GM19043 (cell line): ENCODE data around the gene NOS1AP.

Source experiments
- ATAC-seq: cut with Tn5 transposase; IDR thresholded peaks from one replicate; pipeline ENCODE4 v1.9.1; 2021; ENCODE audit warnings: low read depth; ENCODE audit not compliant: unreplicated experiment

NOS1AP gene

DNA sequence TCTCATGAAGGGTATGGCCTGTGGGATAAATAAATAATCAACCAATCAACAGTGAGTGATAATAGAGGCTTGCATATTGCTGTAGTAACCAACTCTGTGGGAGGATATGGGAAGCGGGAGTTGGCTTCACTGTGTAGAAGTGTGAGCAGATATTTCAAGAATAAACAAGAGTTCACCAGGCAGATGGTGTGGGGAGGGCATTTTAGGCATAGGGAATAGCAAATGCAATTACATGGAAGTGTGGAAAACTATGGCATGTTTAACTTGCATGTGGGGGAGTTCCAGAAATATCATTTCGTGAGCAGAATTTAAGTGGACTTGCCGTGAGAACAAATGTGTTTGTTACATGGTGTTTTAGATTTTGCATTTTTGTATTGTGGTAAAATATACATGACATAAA is 211.9 kb downstream of the NOS1AP start:
- no peak for ATAC-seq

DNA sequence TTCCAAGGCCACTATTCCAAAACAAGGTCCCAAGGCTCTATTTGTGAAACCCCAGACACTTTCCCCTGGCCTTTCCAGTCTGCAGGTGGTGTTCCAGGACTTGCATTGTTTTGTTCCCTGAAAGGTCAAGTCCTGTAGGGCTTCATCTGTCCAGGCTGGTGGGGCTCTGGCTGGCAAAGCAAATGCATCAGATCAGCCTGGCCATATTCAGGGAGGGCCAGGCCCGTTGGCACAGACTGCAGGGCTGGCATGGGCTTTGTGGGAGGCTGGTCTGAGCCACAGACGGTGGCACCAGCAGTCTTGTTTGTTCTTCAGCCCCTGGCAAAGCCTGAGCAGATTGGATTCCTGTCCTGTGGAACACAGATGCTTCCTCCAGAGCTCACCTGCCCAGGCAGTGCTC is 214.2 kb downstream of the NOS1AP start:
- ATAC-seq = no peak

DNA sequence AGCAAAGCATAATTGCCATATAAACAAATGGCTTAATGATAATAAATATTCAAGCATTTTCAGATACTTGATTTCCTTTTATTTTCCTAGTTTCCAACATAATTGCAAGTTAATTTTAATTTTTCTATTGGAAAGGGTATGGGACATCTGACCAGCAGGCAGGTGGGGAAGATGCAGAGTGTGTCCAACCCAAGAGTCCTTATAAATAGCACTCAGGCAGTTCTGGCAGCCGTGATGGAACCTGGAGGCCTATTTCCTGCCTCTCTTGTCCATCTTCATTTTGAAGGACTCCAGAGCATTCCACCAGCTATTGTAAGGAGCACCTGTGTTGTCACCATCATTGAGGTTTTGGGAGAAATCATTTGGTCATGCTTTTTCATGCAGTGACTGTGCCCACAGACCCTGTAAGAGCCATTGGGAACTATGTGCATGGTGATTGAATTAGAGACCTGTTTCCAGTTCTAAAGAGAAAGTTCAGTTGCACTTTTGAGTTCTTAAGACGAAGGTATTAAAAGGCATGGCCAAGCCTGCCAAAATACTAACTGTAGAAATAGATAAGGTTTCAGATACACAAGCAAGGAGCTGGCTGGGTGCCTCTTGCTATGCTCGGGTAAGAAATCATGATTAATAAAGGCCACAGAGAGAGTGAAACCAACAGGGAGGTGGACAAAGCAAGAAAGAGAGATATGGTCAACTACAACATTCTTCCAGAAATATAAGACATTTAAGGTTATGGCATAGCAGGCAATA is 214.9 kb downstream of the NOS1AP start:
- ATAC-seq = no peak

DNA sequence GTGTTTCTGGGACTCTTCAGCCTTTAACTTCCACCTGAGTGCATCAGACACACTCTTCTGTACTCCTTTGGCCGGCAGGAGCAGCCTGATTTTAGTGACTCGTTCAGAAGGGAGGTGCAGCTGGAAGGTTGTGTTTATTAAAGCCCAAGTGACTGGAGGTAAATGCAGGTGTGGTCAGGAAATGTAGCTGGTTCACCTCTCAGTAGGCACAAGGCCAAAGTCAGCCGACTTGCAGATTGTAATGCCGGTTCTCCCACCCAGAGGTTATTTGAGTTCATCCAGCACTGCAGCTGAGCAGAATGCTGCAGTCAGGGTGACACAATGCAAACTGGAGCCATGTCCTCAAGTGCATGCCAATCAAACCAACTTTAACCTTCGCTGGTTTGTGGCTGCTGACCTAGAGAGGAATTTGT is 215.7 kb downstream of the NOS1AP start:
- ATAC-seq = no peak

DNA sequence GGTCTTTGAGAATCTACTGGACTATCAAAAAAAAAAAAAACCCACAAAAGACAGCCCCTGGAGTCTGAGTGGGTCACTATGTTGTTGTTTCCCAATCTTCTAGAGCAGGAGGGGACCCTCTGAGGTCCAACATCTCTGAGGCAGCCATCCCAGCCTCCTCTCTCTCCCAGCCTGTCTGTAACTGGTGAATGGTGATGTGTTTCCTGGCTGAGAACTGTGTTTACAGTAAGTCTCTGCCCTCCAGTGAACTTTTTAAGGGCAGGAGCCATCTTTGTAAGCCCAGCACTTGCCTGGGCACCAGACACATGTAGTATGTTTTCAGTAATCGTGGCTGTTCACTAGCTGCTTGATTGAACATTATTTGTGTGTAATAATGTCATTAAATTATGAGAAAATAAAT is 221.5 kb downstream of the NOS1AP start:
- ATAC-seq = no peak

DNA sequence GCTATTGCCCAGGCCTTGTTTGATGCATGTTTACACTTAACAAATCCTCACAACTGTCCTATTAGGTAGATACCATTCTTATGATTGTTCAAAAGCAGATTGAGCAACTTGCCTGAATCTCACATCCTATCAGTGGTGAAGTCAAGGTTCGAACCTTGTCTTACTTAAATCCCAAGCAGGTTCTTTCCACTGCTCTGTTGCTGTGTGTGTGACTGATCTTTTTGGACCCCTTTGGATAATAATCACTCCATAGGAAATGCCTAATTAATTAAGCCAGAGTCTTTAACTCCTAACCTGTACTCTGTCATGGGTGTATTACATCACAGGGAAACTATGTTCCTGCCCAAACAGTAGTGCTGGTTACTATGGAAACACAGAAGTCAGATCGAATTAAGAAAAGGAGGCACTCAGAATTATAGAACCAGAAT is 222.9 kb downstream of the NOS1AP start:
- ATAC-seq = no peak

DNA sequence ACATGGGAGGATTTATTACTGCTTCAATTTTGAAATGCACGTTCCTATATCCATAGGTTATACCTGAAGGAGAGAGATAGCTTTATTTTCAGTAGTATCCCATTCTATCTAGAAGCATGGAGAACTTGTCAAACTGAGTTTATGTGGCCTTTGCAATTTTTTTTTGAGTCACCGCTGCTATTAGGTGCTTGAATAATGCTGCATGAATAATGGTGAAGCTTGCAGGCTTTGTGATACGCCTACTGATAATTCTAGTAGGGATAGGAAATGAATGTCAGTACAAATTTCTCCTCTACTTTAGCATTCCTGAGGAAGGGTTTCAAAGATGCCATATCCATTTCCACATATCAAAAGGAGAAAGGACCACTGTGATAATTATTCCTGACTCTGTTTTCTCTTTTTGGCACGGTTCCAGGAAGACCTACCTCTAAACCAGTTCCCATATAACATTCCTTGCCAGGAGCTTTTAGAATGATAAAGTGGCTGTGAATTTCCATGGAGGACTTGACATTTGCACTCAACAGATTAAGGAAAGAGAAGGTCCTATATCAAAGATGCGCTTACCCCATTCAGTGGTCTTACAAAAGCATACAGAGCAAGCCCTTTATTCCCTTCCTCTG is 223.7 kb downstream of the NOS1AP start:
- no peak for ATAC-seq

DNA sequence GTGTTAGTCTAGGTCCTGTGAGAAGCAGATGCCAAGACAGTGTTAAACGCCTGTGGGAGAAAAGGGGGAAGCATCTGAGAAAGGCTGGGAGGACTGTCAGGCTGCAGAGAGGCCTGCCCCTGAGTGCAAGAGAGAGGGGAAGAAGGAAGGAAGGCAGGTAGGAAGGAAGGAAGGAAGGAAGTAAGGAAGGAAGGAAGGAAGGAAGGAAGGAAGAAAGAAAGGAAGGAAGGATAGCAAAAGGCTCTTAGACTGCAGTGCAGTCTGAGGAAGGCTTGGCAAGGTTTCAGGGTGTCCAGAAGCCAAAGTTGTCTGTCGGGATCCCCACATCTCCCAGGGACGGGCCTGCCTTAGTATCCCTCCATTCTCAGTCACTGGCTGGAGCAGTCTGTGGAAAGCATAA is 224.5 kb downstream of the NOS1AP start:
- no peak for ATAC-seq

DNA sequence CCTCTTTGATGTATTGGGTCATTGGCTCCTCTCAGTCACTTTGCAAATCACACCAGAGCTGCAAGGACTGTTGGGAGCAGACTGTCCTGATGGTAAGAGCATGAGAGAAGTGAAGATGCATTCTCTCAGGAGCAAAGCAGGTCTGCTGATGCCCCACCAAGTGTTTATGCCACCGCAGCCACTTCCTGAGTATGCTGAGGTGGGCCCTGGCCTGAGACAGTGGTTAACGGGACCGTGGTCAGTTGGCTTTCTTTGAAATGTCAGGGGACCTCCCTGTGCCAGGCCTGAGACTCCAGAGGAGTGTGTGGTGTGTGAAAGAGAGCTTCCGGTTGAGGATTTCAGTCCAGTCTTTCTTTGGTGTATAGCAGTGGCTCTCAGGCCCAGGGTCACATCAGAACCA is 227.7 kb downstream of the NOS1AP start:
- ATAC-seq = no peak

DNA sequence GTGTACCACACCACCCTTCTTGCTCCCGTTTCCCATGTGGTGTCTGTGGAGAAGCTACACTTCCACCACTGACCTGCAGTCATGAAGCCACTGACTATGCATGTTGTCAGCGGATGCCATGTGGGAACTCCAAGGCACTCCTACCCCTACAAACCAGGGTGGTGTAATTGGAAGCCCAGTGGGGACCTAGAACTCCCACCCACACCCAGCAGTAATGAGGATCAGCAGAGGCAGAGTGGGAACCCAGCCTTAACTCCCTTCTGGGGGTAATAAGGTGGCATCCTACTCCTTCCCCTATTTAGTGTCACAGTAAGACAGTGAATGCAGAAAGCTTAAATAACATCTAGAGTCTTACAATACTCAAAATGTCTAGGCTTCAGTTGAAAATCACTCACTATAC is 228.8 kb downstream of the NOS1AP start:
- ATAC-seq = no peak

DNA sequence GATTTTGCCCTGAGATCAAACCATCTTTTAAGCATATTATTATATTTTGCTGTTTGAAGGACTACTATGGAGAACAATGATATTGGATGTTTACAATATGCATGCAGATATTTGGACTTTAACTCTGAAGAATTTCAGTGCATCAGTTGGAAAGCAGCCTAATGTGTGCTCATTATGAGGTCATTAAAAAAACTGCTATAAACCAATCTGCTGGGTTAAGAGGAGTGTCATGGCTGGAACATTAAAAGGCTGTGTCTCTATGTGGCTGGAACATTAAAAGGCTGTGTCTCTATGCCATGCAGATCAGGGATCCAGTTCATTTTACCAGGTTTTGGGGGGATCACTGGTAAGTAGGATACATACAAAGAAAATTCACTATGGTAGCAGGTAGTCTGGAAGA is 229.5 kb downstream of the NOS1AP start:
- ATAC-seq = no peak

DNA sequence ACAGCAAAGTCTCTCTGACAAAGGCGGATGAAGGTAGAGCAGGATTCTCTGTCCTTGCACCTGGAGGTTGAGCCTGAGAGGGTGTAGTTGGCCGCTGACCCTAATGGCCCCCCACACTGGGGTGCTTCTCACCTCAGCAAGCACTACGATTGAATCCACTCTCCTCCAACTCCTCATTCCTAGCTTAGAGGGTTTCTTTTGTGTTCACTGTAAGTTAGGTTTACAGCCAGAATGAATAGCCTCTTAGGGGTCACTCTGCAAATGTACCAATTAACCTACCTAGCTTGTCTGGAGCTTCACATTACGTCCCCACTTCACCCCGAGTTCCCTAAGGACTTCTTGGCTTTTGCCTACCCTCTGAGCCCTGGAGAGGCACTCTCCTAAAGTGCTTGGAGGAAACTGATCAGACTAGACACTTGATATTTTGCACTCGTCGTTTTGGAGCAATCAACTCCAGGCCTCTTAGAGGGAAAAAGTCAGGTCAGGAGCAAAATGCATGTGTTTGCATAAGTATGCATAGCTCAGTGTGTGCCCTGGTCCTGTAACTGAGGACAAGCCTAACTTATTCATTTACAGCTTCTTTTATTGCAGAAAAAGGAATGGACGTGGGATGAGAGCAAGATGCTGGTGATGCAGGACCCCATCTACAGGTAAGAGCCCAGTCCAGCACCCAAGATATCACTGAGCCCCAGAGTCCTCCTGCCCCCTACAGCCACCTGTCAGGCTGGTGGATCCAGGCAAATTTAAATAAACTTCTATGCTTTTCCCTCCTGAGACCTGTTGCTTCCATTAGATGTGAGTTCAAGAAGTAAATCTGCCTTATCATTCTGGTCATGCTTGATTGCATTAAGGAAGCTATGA is 230.8 kb downstream of the NOS1AP start:
- no peak for ATAC-seq

DNA sequence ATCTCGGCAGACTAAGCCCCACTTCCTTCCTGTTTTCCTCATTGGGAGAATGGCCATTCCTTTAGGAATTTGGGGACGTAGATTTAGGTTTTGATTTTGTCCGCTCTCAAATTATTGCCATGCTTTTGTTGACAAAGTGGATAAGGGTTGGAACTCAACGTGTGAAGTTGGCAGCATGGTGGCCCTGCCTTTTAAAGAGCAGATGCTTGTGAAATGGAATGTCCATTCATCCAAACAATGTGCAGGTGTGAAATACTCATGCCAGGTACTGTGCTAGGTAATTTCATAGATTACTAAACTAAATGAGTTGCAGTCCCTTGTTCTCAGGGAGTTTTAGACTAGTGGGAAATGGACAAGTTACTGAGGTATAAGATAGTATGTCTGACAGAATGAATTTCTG is 232.2 kb downstream of the NOS1AP start:
- ATAC-seq = no peak

DNA sequence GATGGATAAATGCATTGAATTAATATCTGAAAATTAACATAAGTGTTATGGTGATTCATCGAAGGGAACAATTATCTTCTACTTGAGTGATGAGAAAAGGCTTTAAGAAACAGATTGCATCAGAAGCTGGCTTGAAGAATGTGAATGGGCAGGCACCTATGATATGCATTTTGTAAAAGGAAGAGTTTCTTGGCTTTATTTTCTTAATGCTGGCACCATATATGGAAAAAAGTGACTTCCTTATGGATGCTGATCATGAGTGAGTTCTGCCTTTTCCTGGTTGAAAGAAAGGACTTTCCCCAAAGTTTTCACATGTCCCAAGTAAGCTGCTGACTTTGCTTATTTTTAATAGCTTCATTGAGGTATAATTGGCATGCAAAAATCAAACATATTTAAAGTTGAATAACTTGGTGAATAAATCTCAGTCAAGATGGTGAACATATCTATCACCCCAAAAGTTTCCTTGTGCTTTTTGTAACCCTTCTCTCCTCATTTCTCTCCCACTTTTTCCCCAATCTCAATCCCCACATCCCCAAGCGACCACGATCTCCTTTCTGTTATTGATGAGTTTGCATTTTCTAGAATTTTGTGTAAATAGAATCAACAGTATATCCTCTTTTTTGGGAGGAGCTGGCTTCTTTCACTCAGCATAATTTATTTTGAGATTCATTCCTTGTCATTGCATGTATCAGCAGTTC is 233.0 kb downstream of the NOS1AP start:
- ATAC-seq = no peak

DNA sequence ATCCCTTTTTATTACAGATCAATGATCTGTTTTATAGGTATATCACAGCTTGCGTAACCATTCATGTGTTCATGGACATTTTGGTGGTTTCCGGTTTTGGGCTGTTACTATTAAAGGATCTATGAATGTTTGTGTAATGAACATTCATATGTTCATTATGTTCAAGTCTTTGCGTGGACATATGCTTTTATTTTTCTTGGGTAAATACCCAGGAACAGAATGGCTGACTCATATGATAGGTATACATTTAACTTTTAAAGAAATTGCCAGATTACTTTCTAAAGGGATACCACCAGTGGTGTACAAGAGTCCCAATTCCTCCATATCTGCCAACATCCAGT is 233.5 kb downstream of the NOS1AP start:
- no peak for ATAC-seq

DNA sequence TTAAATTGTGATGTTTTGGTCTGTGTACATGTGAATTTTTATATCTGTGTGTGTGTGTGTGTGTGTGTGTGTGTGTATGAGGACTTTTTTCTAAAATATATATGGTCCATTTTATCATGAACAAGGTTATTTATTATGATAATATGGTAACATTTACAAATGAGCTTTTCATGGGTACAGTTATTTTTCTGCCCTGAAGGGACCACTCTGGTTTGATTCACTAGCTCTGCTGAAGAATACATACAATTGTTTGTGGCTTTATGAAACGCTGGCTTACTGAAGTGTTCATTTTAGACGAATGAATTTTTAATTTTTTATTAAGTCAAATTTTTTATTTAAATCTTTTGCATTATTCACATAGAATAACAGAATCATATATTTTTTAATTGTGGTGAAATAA is 235.2 kb downstream of the NOS1AP start:
- no peak for ATAC-seq

DNA sequence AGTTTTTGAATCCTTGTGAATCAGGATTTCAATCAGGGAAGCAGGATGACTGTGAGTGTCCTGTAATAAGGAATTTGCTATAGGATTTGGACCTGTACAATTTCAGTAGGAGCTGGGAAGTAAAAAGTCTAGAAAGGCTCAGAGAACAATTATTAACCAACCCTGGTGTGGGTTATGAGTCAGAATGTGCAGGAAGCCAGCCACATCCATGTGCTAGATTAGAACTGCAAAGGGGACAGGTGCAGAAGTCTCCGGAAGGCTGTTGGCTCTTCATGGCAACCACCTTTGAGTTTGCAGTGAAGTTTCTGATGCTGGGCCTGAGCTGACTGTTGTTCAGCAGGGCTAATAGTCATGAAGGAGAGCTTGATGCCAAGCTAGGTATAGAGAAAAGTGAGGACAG is 236.5 kb downstream of the NOS1AP start:
- ATAC-seq = no peak

DNA sequence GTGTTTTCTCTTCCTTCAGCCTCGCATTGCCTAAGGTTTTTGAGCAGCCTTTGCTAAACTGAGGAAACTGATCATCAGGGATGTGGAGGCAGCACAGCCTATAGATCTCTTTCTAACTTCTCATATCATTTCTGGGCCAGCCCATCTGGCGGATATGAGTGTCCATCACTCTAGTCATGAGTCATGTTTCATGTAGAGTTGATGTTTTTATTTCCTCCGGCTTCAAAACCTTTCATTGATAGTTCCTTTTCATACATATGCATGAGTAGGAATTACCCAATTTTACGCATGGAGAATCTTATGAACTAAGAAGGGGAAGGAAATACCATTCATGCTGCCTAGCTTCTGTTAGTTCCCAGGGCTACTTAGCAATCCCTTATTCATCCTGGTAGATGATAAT is 240.8 kb downstream of the NOS1AP start:
- no peak for ATAC-seq

DNA sequence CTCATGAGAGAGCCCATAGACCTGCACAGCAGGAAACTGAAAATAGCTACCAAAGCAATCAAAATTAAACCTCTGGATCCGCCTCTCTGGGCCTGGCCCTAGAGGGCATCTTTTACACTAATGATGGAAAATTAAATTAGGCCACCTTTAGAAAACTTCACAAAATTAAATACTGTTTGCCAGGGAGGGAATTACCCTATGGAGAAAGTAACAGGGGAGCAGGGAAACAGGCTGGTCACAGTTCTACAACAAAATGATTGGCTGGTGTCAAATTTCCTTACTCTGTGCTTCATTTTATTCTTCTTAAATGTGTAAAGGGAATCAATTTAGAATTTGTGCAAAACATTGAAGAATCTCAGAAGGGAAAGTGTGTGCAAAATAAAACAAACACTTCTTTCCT is 244.7 kb downstream of the NOS1AP start:
- no peak for ATAC-seq

DNA sequence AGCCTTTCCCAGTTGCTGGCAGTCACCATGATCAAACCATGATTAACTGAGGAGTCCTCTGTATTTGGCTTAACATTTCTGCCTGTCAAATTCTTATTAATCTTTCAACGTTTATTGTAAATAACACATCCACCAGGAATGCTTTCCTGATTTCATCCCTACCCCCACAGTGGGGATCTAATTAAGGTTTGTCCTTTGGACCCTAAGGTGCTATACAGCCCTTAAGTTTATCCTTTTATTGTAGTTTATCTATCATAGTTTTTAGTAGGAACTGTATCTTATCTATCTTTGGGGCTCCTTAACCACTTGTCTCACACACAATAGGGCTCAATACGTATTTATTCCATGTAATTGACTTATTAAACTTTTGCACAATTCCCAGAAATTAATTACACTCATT is 246.2 kb downstream of the NOS1AP start:
- ATAC-seq = no peak

DNA sequence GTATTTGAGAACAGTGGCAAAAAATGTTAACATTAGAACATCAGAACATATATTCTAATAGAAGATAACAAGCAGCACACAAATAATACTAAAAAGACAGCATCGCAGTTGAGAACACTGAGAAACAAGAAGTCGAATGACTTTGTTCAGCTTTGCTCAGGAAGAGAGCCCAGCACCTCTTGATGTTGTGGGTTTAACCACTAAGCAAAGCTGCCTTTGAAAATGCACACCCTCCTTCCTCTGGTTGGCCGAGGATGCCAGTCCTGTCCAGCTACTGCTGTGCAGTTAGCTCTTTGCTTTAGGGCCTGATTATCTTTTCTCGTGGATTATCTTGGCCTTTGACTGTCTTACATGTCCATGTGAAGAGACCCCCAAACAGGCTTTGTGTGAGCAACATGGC is 246.7 kb downstream of the NOS1AP start:
- ATAC-seq = no peak
